ENCODE data around the gene INTS7. TPM values are rescaled to one million over a fixed set of nuclear protein-coding genes. Genes with fewer than 3 reads are reported as not detected.
"Not testable (repeated sequence)": the region's sequence is repeated elsewhere in the genome, so short reads cannot be mapped to it uniquely, and the experiment has no call there.

Gene INTS7
- total RNA-seq, 1 donor from 2014 or later, result 30.6 TPM

- no peak overlapping the region for H3K4me3 Mint-ChIP-seq (ENCODE audit: low read depth)
- H3K4me1 Mint-ChIP-seq (ENCODE audit: low read depth), result no peaks in the 10 kb centered on the region
- no peak for TF ChIP-seq CTCF (IDR thresholded peaks at IDR 0.05; ENCODE audit: unreplicated experiment)
- no peaks in the 10 kb centered on the region for H3K9me3 Mint-ChIP-seq (ENCODE audit: low read depth)
- no peak for DNase-seq (ENCODE audit: low spot score, unreplicated experiment)
- H3K27me3 Mint-ChIP-seq, result no peaks in the 10 kb centered on the region
- H3K36me3 Mint-ChIP-seq (ENCODE audit: insufficient read depth), result peaks cover 18% of the 10 kb centered on the region
- H3K27ac Mint-ChIP-seq, result no peak overlapping the region
These were observed 25.8 kb downstream of the INTS7 start for GRCh38 chr1:212009561-212009960.

- TF ChIP-seq CTCF (IDR thresholded peaks at IDR 0.05; ENCODE audit: unreplicated experiment), result no peak
- no peak overlapping the region for H3K27ac Mint-ChIP-seq
- H3K36me3 Mint-ChIP-seq (ENCODE audit: insufficient read depth), result peaks cover 11% of the 10 kb centered on the region
- no peaks in the 10 kb centered on the region for H3K9me3 Mint-ChIP-seq (ENCODE audit: low read depth)
- DNase-seq (ENCODE audit: low spot score, unreplicated experiment), result no peak
- H3K4me3 Mint-ChIP-seq (ENCODE audit: low read depth), result no peak overlapping the region
- no peaks in the 10 kb centered on the region for H3K27me3 Mint-ChIP-seq
- no peaks in the 10 kb centered on the region for H3K4me1 Mint-ChIP-seq (ENCODE audit: low read depth)
These were observed 27.5 kb downstream of the INTS7 start for GRCh38 chr1:212007886-212008285.

GRCh38 chr1:212007178-212007577, 28.2 kb downstream of the INTS7 start:
- Mint-ChIP-seq H3K9me3 (ENCODE audit: low read depth) (no peaks in the 10 kb centered on the region), H3K27ac (no peak overlapping the region), H3K4me1 (ENCODE audit: low read depth) (no peaks in the 10 kb centered on the region), H3K4me3 (ENCODE audit: low read depth) (no peak overlapping the region), H3K36me3 (ENCODE audit: insufficient read depth) (peaks cover 12% of the 10 kb centered on the region), H3K27me3 (no peaks in the 10 kb centered on the region)
- no peak for DNase-seq (ENCODE audit: low spot score, unreplicated experiment)
- TF ChIP-seq CTCF (IDR thresholded peaks at IDR 0.05; ENCODE audit: unreplicated experiment), result no peak

GRCh38 chr1:212004895-212005608, 30.3 kb downstream of the INTS7 start:
- H3K9me3 Mint-ChIP-seq (ENCODE audit: low read depth), result no peaks in the 10 kb centered on the region
- TF ChIP-seq CTCF (IDR thresholded peaks at IDR 0.05; ENCODE audit: unreplicated experiment), result no peak
- H3K27me3 Mint-ChIP-seq, result no peaks in the 10 kb centered on the region
- no peak for DNase-seq (ENCODE audit: low spot score, unreplicated experiment)
- H3K4me1 Mint-ChIP-seq (ENCODE audit: low read depth), result no peaks in the 10 kb centered on the region
- H3K4me3 Mint-ChIP-seq (ENCODE audit: low read depth), result no peak overlapping the region
- H3K36me3 Mint-ChIP-seq (ENCODE audit: insufficient read depth), result peaks cover 22% of the 10 kb centered on the region
- no peak overlapping the region for H3K27ac Mint-ChIP-seq

GRCh38 chr1:212002536-212002935, 32.8 kb downstream of the INTS7 start:
- H3K27ac Mint-ChIP-seq, result no peak overlapping the region
- no peak for TF ChIP-seq CTCF (IDR thresholded peaks at IDR 0.05; ENCODE audit: unreplicated experiment)
- no peak for DNase-seq (ENCODE audit: low spot score, unreplicated experiment)
- no peaks in the 10 kb centered on the region for H3K27me3 Mint-ChIP-seq
- peaks cover 28% of the 10 kb centered on the region for H3K36me3 Mint-ChIP-seq (ENCODE audit: insufficient read depth)
- no peak overlapping the region for H3K4me3 Mint-ChIP-seq (ENCODE audit: low read depth)
- H3K4me1 Mint-ChIP-seq (ENCODE audit: low read depth), result no peaks in the 10 kb centered on the region
- peaks cover 4% of the 10 kb centered on the region for H3K9me3 Mint-ChIP-seq (ENCODE audit: low read depth)

GRCh38 chr1:211997426-211997825, 37.9 kb downstream of the INTS7 start:
- peaks cover 40% of the 10 kb centered on the region for H3K36me3 Mint-ChIP-seq (ENCODE audit: insufficient read depth)
- H3K27ac Mint-ChIP-seq; H3K9me3 Mint-ChIP-seq (ENCODE audit: low read depth); DNase-seq (ENCODE audit: low spot score, unreplicated experiment); H3K27me3 Mint-ChIP-seq; H3K4me3 Mint-ChIP-seq (ENCODE audit: low read depth); H3K4me1 Mint-ChIP-seq (ENCODE audit: low read depth): not testable (repeated sequence)
